ENCODE results near the gene IFRD2. TPM values are rescaled to one million over a fixed set of nuclear protein-coding genes. Genes with fewer than 3 reads are reported as not detected.

Gene IFRD2
- total RNA-seq, 1 experiment from 2014 or later: 223 TPM

- ChIA-PET POLR2A (ENCODE audit: unreplicated experiment) (interaction anchor here (0.7 kb wide), 1 partner anchor 158 kb away, joined by 28 read pairs; no protein-coding TSS in a partner anchor), CTCF (no interaction called here)
- H3K4me1 ChIP-seq (ENCODE audit: insufficient read depth, low read length): peaks cover 23% of the 10 kb centered on the region
- intact Hi-C loops (cut with micrococcal nuclease): no loop called here
- no peak overlapping the region for H3K4me3 ChIP-seq (ENCODE audit: low read length)
- DNase-seq: no peak
- H3K27me3 ChIP-seq (ENCODE audit: low read length): no peaks in the 10 kb centered on the region
- H3K9me3 ChIP-seq (ENCODE audit: low read length): no peaks in the 10 kb centered on the region
- no peaks in the 10 kb centered on the region for H3K9me2 ChIP-seq (replicated peaks; ENCODE audit: low read length)
- TF ChIP-seq CTCF (conservative IDR thresholded peaks at IDR 0.05; ENCODE audit: low read depth, low read length) (no peak), EZH2phosphoT487 (IDR thresholded peaks at IDR 0.05; ENCODE audit: borderline replicate concordance, low read length) (no peak), EZH2 (IDR thresholded peaks at IDR 0.05; ENCODE audit: low read length, unreplicated experiment) (no peak)
- H3K36me3 ChIP-seq (ENCODE audit: low read depth, low read length): no peaks in the 10 kb centered on the region; the same call in 1 of the 2 replicates
- no peaks in the 10 kb centered on the region for H3F3A ChIP-seq (ENCODE audit: low read length, unreplicated experiment)
- H3K9ac ChIP-seq (ENCODE audit: low read length): no peak overlapping the region
- no peak overlapping the region for H2AFZ ChIP-seq (ENCODE audit: low read length)
- no peak overlapping the region for H3K27ac ChIP-seq (ENCODE audit: low read length)
- peaks cover 25% of the 10 kb centered on the region for H3K79me2 ChIP-seq (ENCODE audit: low read length)
- no peak for ATAC-seq
- peaks cover 5% of the 10 kb centered on the region; the same call in 1 of the 2 replicates for H4K20me1 ChIP-seq (ENCODE audit: low read length)
- BruUV-seq (replicated peaks): no TSS peak
- no peak overlapping the region for H3K4me2 ChIP-seq (ENCODE audit: low read length)
These were observed 47.4 kb upstream of the IFRD2 start for GRCh38 chr3:50339485-50340146.

- no peaks in the 10 kb centered on the region; the same call in 1 of the 2 replicates for H3K36me3 ChIP-seq (ENCODE audit: low read depth, low read length)
- intact Hi-C loops (cut with micrococcal nuclease): no loop called here
- no peaks in the 10 kb centered on the region for H3K9me3 ChIP-seq (ENCODE audit: low read length)
- ATAC-seq (no peak), DNase-seq (no peak)
- peaks cover 11% of the 10 kb centered on the region; the same call in 1 of the 2 replicates for H4K20me1 ChIP-seq (ENCODE audit: low read length)
- no peaks in the 10 kb centered on the region for H3K27me3 ChIP-seq (ENCODE audit: low read length)
- POLR2A ChIA-PET (ENCODE audit: unreplicated experiment): interaction anchor here (0.7 kb wide), 1 partner anchor 157 kb away, joined by 28 read pairs; no protein-coding TSS in a partner anchor
- H3K4me1 ChIP-seq (ENCODE audit: insufficient read depth, low read length): peaks cover 29% of the 10 kb centered on the region
- CTCF ChIA-PET: interaction anchor here (0.7 kb wide), 1 partner anchor 11 kb away, joined by 5 read pairs; the partner anchor contains the start of gene NPRL2
- BruUV-seq (replicated peaks): no TSS peak
- H3F3A ChIP-seq (ENCODE audit: low read length, unreplicated experiment): no peaks in the 10 kb centered on the region
- H3K4me3 ChIP-seq (ENCODE audit: low read length): no peak overlapping the region
- no peaks in the 10 kb centered on the region for H3K9me2 ChIP-seq (replicated peaks; ENCODE audit: low read length)
- no peak overlapping the region for H2AFZ ChIP-seq (ENCODE audit: low read length)
- peaks cover 32% of the 10 kb centered on the region for H3K79me2 ChIP-seq (ENCODE audit: low read length)
- no peak overlapping the region for H3K4me2 ChIP-seq (ENCODE audit: low read length)
- no peak overlapping the region for H3K27ac ChIP-seq (ENCODE audit: low read length)
- no peak overlapping the region for H3K9ac ChIP-seq (ENCODE audit: low read length)
- no peak for TF ChIP-seq CTCF (conservative IDR thresholded peaks at IDR 0.05; ENCODE audit: low read depth, low read length)
- no peak for TF ChIP-seq EZH2phosphoT487 (IDR thresholded peaks at IDR 0.05; ENCODE audit: borderline replicate concordance, low read length)
- no peak for TF ChIP-seq EZH2 (IDR thresholded peaks at IDR 0.05; ENCODE audit: low read length, unreplicated experiment)
These were observed 46.7 kb upstream of the IFRD2 start for GRCh38 chr3:50338965-50339364.
